ENCODE data around the gene WASHC3. TPM values are rescaled to one million over a fixed set of nuclear protein-coding genes. Genes with fewer than 3 reads are reported as not detected.
"Not testable (repeated sequence)": the region's sequence is repeated elsewhere in the genome, so short reads cannot be mapped to it uniquely, and the experiment has no call there.

The WASHC3 gene
- total and polyA plus RNA-seq, 2 experiments from 2014 or later = 59.8 to 66.8 TPM

GRCh38 chr12:102080842-102081241, 19.1 kb upstream of the WASHC3 start:
- no peak overlapping the region for H3K27ac ChIP-seq
- no peaks in the 10 kb centered on the region for H4K20me1 ChIP-seq (ENCODE audit: insufficient read depth, poor library complexity, severe bottlenecking)
- H3K4me2 ChIP-seq = no peak overlapping the region
- no peak for TF ChIP-seq EZH2phosphoT487 (IDR thresholded peaks at IDR 0.05; ENCODE audit: low read depth, severe bottlenecking, unreplicated experiment)
- no peak for TF ChIP-seq EZH2 (IDR thresholded peaks at IDR 0.05; ENCODE audit: borderline replicate concordance)
- TF ChIP-seq, protein P1, sequence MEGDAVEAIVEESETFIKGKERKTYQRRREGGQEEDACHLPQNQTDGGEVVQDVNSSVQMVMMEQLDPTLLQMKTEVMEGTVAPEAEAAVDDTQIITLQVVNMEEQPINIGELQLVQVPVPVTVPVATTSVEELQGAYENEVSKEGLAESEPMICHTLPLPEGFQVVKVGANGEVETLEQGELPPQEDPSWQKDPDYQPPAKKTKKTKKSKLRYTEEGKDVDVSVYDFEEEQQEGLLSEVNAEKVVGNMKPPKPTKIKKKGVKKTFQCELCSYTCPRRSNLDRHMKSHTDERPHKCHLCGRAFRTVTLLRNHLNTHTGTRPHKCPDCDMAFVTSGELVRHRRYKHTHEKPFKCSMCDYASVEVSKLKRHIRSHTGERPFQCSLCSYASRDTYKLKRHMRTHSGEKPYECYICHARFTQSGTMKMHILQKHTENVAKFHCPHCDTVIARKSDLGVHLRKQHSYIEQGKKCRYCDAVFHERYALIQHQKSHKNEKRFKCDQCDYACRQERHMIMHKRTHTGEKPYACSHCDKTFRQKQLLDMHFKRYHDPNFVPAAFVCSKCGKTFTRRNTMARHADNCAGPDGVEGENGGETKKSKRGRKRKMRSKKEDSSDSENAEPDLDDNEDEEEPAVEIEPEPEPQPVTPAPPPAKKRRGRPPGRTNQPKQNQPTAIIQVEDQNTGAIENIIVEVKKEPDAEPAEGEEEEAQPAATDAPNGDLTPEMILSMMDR (IDR thresholded peaks at IDR 0.05; ENCODE audit: poor library complexity) = no peak
- no peak overlapping the region for H3K4me3 ChIP-seq
- H2AFZ ChIP-seq = no peak overlapping the region
- no peaks in the 10 kb centered on the region for H3K79me2 ChIP-seq
- H3K4me1 ChIP-seq (ENCODE audit: insufficient read depth) = no peaks in the 10 kb centered on the region
- H3K36me3 ChIP-seq (replicated peaks; ENCODE audit: insufficient read depth, low read depth) = no peaks in the 10 kb centered on the region
- no peaks in the 10 kb centered on the region for H3K9me3 ChIP-seq (ENCODE audit: low read depth)
- 89% methylated on average over 4 of the region's 4 CpGs for WGBS (ENCODE audit: low lambda C conversion rate, missing lambda C conversion rate)
- H3K9me2 ChIP-seq (replicated peaks; ENCODE audit: insufficient read depth) = no peaks in the 10 kb centered on the region
- DNase-seq (ENCODE audit: low spot score) = no peak
- H3K27me3 ChIP-seq = no peaks in the 10 kb centered on the region

- not testable (repeated sequence) for H3K27ac ChIP-seq; H3K9me2 ChIP-seq (replicated peaks; ENCODE audit: insufficient read depth); H3K4me1 ChIP-seq (ENCODE audit: insufficient read depth); H4K20me1 ChIP-seq (ENCODE audit: insufficient read depth, poor library complexity, severe bottlenecking); H3K9me3 ChIP-seq (ENCODE audit: low read depth); H2AFZ ChIP-seq; H3K36me3 ChIP-seq (replicated peaks; ENCODE audit: insufficient read depth, low read depth); DNase-seq (ENCODE audit: low spot score); H3K79me2 ChIP-seq; H3K4me3 ChIP-seq; H3K27me3 ChIP-seq; H3K4me2 ChIP-seq
- WGBS (ENCODE audit: low lambda C conversion rate, missing lambda C conversion rate) = 96% methylated on average over 7 of the region's 7 CpGs
These were observed 10.3 kb upstream of the WASHC3 start for GRCh38 chr12:102072092-102072491.

DNA sequence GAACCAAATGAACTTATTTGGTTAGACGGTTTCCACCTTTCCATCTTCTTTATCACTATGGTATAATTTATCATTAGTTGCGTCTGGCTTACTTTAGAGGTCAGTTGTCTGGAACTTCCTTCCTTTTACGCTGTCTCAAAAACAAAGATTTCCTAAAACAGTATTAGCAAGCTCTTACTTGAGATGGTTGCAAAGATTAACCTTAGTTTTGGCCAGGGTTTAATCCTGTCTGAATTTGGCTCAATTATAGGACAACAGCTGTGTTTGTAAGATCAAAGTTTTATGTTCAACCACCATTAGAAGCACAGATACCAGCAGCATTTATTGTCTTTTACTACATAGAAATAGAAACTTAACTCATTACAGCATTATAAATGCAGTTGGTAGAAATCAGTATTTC, 7.9 kb upstream of the WASHC3 start:
- Histone ChIP-seq H3K4me3 (no peak overlapping the region), H3K36me3 (replicated peaks; ENCODE audit: insufficient read depth, low read depth) (no peaks in the 10 kb centered on the region), H3K4me1 (ENCODE audit: insufficient read depth) (no peaks in the 10 kb centered on the region), H4K20me1 (ENCODE audit: insufficient read depth, poor library complexity, severe bottlenecking) (no peaks in the 10 kb centered on the region), H3K79me2 (no peaks in the 10 kb centered on the region), H3K27me3 (no peaks in the 10 kb centered on the region), H3K4me2 (no peak overlapping the region), H3K27ac (no peak overlapping the region), H3K9me3 (ENCODE audit: low read depth) (no peaks in the 10 kb centered on the region), H3K9me2 (replicated peaks; ENCODE audit: insufficient read depth) (no peaks in the 10 kb centered on the region), H2AFZ (no peak overlapping the region)
- 69% methylated on average over 3 of the region's 3 CpGs for WGBS (ENCODE audit: low lambda C conversion rate, missing lambda C conversion rate)
- TF ChIP-seq EZH2 (IDR thresholded peaks at IDR 0.05; ENCODE audit: borderline replicate concordance) = no peak
- TF ChIP-seq, protein P1 (IDR thresholded peaks at IDR 0.05; ENCODE audit: poor library complexity) = no peak
- no peak for TF ChIP-seq EZH2phosphoT487 (IDR thresholded peaks at IDR 0.05; ENCODE audit: low read depth, severe bottlenecking, unreplicated experiment)
- DNase-seq (ENCODE audit: low spot score) = no peak

DNA sequence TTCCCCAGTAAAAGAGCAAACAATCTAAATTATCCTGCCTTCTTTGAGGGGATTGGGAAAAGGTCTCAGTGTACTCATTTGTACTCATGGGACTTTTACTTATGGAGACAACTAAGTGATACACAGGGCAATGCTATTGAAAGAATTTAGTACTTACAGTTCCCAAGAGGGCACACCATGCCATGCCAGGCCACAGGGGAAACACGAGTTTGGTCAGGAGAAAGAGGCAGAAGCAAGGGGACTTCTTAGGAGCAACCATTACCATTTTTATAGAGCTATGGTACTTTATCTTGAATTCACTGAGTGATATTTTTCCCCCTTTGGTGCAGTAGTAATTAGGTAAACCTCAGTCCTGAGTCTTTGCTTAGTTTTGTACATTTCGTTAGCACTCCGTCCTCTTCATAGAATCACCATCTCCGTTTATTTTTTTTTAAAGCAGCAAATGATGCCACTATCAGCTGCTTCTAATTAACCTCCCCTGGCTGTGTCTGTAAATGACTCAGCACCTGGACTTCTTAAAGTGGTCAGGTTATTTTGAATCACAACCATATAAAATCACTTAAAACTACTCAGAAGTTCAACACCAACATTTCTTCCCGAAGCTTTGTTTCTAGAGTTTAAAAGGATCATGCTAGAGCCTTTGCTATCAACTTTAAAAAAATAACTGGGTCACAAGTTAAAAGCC, 5.9 kb upstream of the WASHC3 start:
- Histone ChIP-seq H3K27me3 (no peaks in the 10 kb centered on the region), H2AFZ (no peak overlapping the region), H3K4me1 (ENCODE audit: insufficient read depth) (no peaks in the 10 kb centered on the region), H3K9me2 (replicated peaks; ENCODE audit: insufficient read depth) (no peaks in the 10 kb centered on the region), H3K9me3 (ENCODE audit: low read depth) (no peaks in the 10 kb centered on the region), H3K4me2 (no peak overlapping the region), H3K36me3 (replicated peaks; ENCODE audit: insufficient read depth, low read depth) (no peaks in the 10 kb centered on the region), H3K79me2 (no peaks in the 10 kb centered on the region), H4K20me1 (ENCODE audit: insufficient read depth, poor library complexity, severe bottlenecking) (no peaks in the 10 kb centered on the region), H3K27ac (no peak overlapping the region), H3K4me3 (no peak overlapping the region)
- no peak for DNase-seq (ENCODE audit: low spot score)
- 71% methylated on average over 5 of the region's 5 CpGs for WGBS (ENCODE audit: low lambda C conversion rate, missing lambda C conversion rate)
- no peak for TF ChIP-seq EZH2 (IDR thresholded peaks at IDR 0.05; ENCODE audit: borderline replicate concordance)
- TF ChIP-seq, protein P1 (IDR thresholded peaks at IDR 0.05; ENCODE audit: poor library complexity) = no peak
- no peak for TF ChIP-seq EZH2phosphoT487 (IDR thresholded peaks at IDR 0.05; ENCODE audit: low read depth, severe bottlenecking, unreplicated experiment)

All from hepatocyte (in vitro differentiated cells).